ENCODE data around the gene HADH.
A peak's percentile ranks its signal among the peaks of the same experiment; 100 is the strongest.
"Not testable (repeated sequence)": the region's sequence is repeated elsewhere in the genome, so short reads cannot be mapped to it uniquely, and the experiment has no call there.

The HADH gene

DNA sequence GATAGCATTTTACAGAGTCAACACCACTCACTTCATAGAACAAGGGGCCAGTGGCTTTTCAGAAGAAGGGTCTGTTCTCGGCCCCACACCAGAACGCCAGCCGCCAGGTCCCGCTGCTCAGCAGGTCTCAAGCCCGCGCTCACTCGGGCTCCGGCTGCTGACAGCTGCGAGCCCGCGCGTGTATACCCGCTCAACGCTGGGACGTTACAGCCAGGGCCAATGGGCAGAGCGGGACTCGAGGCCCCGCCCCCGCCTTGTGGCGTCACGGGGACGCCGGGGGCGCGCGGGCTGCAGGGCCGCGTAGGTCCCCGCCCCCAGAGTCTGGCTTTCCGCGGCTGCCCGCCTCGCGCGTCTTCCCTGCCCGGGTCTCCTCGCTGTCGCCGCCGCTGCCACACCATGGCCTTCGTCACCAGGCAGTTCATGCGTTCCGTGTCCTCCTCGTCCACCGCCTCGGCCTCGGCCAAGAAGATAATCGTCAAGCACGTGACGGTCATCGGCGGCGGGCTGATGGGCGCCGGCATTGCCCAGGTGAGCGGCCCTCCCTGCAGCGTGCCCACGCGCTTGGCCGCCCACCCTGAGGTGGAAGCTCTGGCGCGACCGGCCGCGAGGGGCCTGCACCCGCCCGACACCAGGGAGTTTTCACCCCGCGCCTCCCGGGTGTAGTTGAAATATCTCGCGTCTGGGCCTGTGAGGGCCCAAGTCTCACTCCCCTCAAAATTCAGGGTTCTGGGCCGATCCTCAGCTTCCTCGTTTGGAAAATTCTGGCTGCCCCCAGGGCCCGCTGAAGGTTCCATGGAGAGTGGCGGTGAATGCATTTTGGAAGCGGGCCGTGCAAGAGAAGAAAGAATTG, at the start of gene HADH:
Gene HADH, plus strand, starts transcription at position 353 of the 850 bp plus-strand sequence. Its CDS starts 44 bp downstream, at position 397.
- DNase-seq (ENCODE audit: low read depth): peak; percentile 35

- DNase-seq (ENCODE audit: low read depth): no peak
Measured at GRCh38 chr4:107945809-107946208, 43.9 kb upstream of the HADH start.

DNA sequence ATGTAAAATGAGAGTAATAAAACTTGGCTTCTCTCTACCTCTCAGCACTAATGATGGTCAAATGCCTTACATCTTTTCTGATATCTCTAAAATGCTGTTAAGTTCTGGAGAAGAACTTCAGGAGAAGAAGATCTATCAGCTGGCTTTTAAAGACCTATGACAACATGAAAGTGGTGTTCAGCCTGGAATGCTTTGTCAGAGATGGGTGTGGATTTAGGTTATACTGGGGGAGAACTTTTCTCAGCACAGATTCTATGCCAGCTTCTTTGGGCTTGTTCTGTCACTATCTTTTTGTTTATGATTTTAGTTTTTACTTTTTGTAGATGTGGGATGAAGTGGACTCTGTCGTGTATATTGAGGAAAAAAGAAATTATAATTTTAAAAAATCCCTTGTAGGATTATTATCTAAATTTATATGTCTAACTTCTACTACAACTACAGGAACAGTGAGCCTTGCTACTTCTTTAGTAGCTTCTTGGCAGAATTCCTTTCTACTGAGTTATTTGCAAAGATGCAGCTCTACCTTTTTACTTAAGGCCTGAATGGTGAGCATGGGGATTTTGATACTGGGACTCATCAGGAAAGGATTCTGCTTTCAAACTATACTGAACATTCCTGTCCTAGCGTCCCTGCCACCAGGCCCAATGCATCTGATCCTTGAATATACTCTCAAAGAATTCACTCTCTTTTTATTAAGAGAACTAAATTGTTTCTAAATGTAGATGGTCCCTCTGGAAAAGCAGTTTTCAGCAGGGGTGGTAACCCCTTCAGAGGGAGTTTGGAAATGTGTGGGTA, 38.7 kb upstream of the HADH start:
- no peak for DNase-seq (ENCODE audit: low read depth)

- DNase-seq (ENCODE audit: low read depth): peak; percentile 82
Measured at GRCh38 chr4:107951551-107951950, 38.1 kb upstream of the HADH start.

DNA sequence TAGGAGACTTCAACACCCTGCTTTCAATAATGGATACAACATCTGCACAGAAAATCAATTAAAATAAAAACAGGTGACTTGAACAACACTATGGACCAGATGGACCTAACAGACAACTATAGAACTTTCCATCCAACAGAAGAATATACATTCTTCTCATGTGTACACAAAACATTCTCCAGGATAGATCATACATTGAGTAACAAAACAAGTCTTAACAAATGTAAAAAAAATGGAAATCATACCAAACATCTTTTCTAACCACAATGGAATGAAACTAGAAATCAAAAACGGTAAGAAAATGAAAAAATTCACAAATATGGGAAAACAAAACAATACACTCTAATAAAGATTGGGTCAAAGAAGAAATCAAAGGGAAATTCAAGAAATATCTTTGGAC, 33.7 kb upstream of the HADH start:
- DNase-seq (ENCODE audit: low read depth): no peak

DNA sequence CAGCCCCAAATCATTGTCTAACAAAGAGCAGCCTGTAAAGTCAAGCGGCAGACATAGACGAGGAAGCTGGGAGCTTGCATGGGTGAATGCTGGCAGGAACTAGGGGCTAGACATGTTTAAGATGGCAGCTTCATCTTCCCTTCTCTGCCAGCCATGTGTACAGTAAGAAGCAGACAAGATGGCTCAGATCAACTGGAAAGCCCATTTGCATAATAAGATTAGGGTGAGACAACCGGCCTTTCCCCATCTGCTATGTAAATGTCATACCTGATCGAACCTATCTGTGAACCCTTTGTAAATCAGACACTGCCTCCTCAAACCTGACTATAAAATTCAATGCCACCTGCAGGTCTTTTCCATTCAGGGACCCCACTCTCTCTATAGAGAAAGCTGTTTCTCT, 22.8 kb upstream of the HADH start:
- DNase-seq (ENCODE audit: low read depth): no peak

- not testable (repeated sequence) for DNase-seq (ENCODE audit: low read depth)
Measured at GRCh38 chr4:107967519-107967918, 22.2 kb upstream of the HADH start.

GRCh38 chr4:107967921-107968320, 21.8 kb upstream of the HADH start:
- DNase-seq (ENCODE audit: low read depth): not testable (repeated sequence)

- no peak for DNase-seq (ENCODE audit: low read depth)
Measured at GRCh38 chr4:107970063-107970798, 19.5 kb upstream of the HADH start.

GRCh38 chr4:107972605-107973004, 17.1 kb upstream of the HADH start:
- DNase-seq (ENCODE audit: low read depth): no peak

GRCh38 chr4:107974523-107974922, 15.2 kb upstream of the HADH start:
- no peak for DNase-seq (ENCODE audit: low read depth)

- no peak for DNase-seq (ENCODE audit: low read depth)
Measured at GRCh38 chr4:107977482-107977881, 12.2 kb upstream of the HADH start.

- DNase-seq (ENCODE audit: low read depth): no peak
Measured at GRCh38 chr4:107977966-107978705, 11.6 kb upstream of the HADH start.

- DNase-seq (ENCODE audit: low read depth): no peak
Measured at GRCh38 chr4:107978716-107979451, 10.8 kb upstream of the HADH start.

- DNase-seq (ENCODE audit: low read depth): no peak
Measured at GRCh38 chr4:107987916-107988762, 1.6 kb upstream of the HADH start.

DNA sequence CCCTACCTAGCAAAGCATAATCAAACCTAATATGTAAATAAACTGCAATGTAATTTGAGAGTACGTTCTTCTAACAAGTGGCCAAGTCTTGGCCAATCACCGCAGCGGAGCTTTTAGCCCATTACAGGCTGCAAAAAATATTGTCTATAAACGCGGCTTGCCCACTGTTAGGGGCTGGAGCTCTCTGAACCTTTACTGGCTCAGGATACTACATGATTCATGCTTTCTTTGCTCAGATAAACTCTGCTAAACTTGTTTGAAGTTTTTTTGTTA, 990 bp upstream of the HADH start:
- DNase-seq (ENCODE audit: low read depth): no peak

- DNase-seq (ENCODE audit: low read depth): no peak
Measured at GRCh38 chr4:107989162-107989536, 540 bp upstream of the HADH start.

DNA sequence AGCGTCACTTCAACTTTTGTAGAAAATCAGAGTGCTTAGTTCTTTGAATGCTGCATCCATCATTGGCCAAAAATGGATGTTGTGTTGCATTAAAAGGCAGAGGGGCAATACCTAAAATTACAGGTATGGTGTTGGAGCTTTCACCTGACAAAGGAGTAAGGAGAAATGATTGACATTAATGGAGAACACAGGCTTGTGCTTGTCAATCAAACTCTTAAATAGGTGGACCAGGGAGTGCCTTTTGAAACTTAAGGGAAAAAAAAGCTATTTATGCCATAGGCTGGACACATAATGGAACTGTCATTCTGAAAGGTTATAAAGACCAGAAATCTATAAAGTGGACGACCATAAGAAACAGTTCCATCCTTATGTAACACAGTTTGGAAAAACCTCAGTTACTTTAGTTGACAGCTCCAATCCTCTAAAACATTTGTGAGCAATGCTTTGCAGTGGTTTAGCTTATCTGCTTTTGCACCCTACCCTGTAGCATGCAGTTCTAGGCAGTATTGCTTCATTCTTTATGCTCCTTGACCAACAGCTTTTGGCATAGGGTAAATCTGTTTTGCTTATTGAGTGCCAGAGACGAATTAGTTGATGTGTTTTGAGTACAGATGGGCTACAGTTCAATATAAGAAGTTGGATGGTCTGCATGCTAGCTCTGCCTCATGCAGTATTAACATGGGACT, 2.4 kb downstream of the HADH start:
- no peak for DNase-seq (ENCODE audit: low read depth)

GRCh38 chr4:107993969-107994368, 4.3 kb downstream of the HADH start:
- DNase-seq (ENCODE audit: low read depth): no peak

GRCh38 chr4:107994894-107995293, 5.2 kb downstream of the HADH start:
- no peak for DNase-seq (ENCODE audit: low read depth)

Measured in non-pigmented ciliary epithelial cell (primary cell).